ENCODE results near the gene TPO. TPM values are rescaled to one million over a fixed set of nuclear protein-coding genes. Genes with fewer than 3 reads are reported as not detected.

The TPO gene
- total RNA-seq, 2 donors from 2014 or later = not detected

DNA sequence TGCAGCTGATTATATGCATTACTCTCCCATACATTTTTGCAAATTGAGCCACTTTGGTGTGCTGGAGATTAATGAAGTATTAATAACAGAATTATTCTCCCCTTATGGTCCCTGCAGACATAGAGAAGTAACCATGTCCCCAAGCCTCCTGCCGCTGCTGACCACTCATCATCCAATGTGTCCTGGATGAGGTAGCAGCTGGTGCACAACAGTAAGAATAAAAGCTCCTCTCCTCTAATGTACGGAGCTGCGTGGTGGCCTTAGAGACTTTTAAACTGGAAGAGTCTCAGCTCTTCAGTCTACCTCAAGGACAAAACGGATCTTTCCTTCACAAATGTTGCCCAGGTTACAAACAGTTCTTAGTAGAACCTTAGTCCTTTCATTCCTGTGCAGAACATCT is 37.7 kb downstream of the TPO start:
- H3K4me1 Mint-ChIP-seq = no peaks in the 10 kb centered on the region
- H3K27ac ChIP-seq (ENCODE audit: low read depth, low read length) = no peak overlapping the region
- no peaks in the 10 kb centered on the region for H3K27me3 ChIP-seq (ENCODE audit: control insufficient read depth, insufficient read depth, low read length, poor library complexity, severe bottlenecking)
- H3K4me3 ChIP-seq (ENCODE audit: low read length) = no peak overlapping the region
- WGBS, 2 experiments (ENCODE audit: insufficient coverage in 1 of 2, insufficient read length in 1 of 2) = 69 to 95% methylated on average over 3 to 4 of the region's 4 CpGs
- no peaks in the 10 kb centered on the region for H3K9me3 ChIP-seq (ENCODE audit: control insufficient read depth, low read length)
- no peak overlapping the region for H3K4me3 Mint-ChIP-seq
- no peaks in the 10 kb centered on the region for H3K4me1 ChIP-seq (ENCODE audit: control insufficient read depth, insufficient read depth, low read length)
- no peak overlapping the region for H3K9ac ChIP-seq (ENCODE audit: extremely low read depth, low read length, poor library complexity, severe bottlenecking)
- H3K9me3 Mint-ChIP-seq = no peaks in the 10 kb centered on the region
- H3K27ac Mint-ChIP-seq = no peak overlapping the region
- TF ChIP-seq, protein P1, sequence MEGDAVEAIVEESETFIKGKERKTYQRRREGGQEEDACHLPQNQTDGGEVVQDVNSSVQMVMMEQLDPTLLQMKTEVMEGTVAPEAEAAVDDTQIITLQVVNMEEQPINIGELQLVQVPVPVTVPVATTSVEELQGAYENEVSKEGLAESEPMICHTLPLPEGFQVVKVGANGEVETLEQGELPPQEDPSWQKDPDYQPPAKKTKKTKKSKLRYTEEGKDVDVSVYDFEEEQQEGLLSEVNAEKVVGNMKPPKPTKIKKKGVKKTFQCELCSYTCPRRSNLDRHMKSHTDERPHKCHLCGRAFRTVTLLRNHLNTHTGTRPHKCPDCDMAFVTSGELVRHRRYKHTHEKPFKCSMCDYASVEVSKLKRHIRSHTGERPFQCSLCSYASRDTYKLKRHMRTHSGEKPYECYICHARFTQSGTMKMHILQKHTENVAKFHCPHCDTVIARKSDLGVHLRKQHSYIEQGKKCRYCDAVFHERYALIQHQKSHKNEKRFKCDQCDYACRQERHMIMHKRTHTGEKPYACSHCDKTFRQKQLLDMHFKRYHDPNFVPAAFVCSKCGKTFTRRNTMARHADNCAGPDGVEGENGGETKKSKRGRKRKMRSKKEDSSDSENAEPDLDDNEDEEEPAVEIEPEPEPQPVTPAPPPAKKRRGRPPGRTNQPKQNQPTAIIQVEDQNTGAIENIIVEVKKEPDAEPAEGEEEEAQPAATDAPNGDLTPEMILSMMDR (conservative IDR thresholded peaks at IDR 0.05) = no peak
- no peak for DNase-seq
- H3K36me3 ChIP-seq (ENCODE audit: control insufficient read depth, insufficient read depth, low read length) = no peaks in the 10 kb centered on the region
- peaks cover 2% of the 10 kb centered on the region for H3K27me3 Mint-ChIP-seq (ENCODE audit: insufficient read depth)
- no peaks in the 10 kb centered on the region for H3K36me3 Mint-ChIP-seq (ENCODE audit: low read depth)

DNA sequence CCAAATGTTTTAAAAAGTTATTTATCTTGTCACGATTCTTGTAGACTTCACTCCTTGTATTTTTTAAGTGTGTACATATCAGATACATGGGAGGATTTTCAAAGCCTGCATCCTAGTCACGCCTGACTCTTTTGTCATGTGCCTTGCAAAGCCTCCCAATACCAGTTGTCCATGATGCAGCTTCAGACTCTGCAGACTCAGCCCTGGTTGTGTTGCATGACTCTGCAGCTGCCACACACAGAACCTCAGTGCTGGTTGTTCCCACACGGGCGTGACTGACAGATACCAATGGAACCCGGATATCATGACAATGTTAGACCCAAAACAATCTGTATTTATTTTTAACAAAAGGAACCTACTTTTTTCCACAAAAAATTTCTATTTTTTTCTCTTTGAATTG is 38.2 kb downstream of the TPO start:
- Mint-ChIP-seq H3K27ac (no peak overlapping the region), H3K9me3 (no peaks in the 10 kb centered on the region), H3K4me3 (no peak overlapping the region), H3K27me3 (ENCODE audit: insufficient read depth) (peaks cover 2% of the 10 kb centered on the region), H3K36me3 (ENCODE audit: low read depth) (no peaks in the 10 kb centered on the region), H3K4me1 (no peaks in the 10 kb centered on the region)
- Histone ChIP-seq H3K9ac (ENCODE audit: extremely low read depth, low read length, poor library complexity, severe bottlenecking) (no peak overlapping the region), H3K27me3 (ENCODE audit: control insufficient read depth, insufficient read depth, low read length, poor library complexity, severe bottlenecking) (no peaks in the 10 kb centered on the region), H3K9me3 (ENCODE audit: control insufficient read depth, low read length) (no peaks in the 10 kb centered on the region), H3K36me3 (ENCODE audit: control insufficient read depth, insufficient read depth, low read length) (no peaks in the 10 kb centered on the region), H3K27ac (ENCODE audit: low read depth, low read length) (no peak overlapping the region), H3K4me3 (ENCODE audit: low read length) (no peak overlapping the region), H3K4me1 (ENCODE audit: control insufficient read depth, insufficient read depth, low read length) (no peaks in the 10 kb centered on the region)
- 91 to 95% methylated on average over 5 of the region's 5 CpGs for WGBS, 2 experiments (ENCODE audit: insufficient coverage in 1 of 2, insufficient read length in 1 of 2)
- DNase-seq = no peak
- TF ChIP-seq, protein P1 (conservative IDR thresholded peaks at IDR 0.05) = no peak

DNA sequence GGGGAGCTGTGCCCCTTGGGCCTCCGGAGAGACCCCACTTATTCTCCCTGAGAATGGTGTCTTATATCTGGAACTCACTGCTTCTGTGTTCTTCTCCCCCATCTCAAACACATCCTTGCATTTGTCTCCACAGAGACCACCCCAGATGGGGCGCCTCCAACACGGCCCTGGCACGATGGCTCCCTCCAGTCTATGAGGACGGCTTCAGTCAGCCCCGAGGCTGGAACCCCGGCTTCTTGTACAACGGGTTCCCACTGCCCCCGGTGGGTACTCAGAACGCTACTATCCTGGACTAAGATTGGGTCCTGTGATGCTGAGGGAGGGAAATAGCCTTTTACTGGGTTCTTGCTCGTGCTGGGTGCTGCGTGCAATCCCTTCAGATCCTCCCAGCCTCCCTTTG is 40.3 kb downstream of the TPO start:
- H3K4me3 Mint-ChIP-seq = no peak overlapping the region
- WGBS, 2 experiments (ENCODE audit: insufficient coverage in 1 of 2, insufficient read length in 1 of 2) = 86 to 90% methylated on average over 5 to 12 of the region's 12 CpGs

More for the DNA sequence above, 40.3 kb downstream of the TPO start:
- no peak overlapping the region for H3K4me3 ChIP-seq (ENCODE audit: low read length)
- no peak overlapping the region for H3K9ac ChIP-seq (ENCODE audit: extremely low read depth, low read length, poor library complexity, severe bottlenecking)
- Mint-ChIP-seq H3K4me1 (no peaks in the 10 kb centered on the region), H3K9me3 (no peaks in the 10 kb centered on the region), H3K27me3 (ENCODE audit: insufficient read depth) (no peaks in the 10 kb centered on the region), H3K27ac (no peak overlapping the region), H3K36me3 (ENCODE audit: low read depth) (no peaks in the 10 kb centered on the region)
- no peaks in the 10 kb centered on the region for H3K27me3 ChIP-seq (ENCODE audit: control insufficient read depth, insufficient read depth, low read length, poor library complexity, severe bottlenecking)
- H3K27ac ChIP-seq (ENCODE audit: low read depth, low read length) = no peak overlapping the region
- H3K4me1 ChIP-seq (ENCODE audit: control insufficient read depth, insufficient read depth, low read length) = no peaks in the 10 kb centered on the region
- TF ChIP-seq, protein P1 (conservative IDR thresholded peaks at IDR 0.05) = no peak
- no peaks in the 10 kb centered on the region for H3K36me3 ChIP-seq (ENCODE audit: control insufficient read depth, insufficient read depth, low read length)
- DNase-seq = no peak
- peaks cover 7% of the 10 kb centered on the region for H3K9me3 ChIP-seq (ENCODE audit: control insufficient read depth, low read length)
